T-helper 2 cell treated with Interferon-gamma antibody and Interleukin-4, amounts not matched to agents 5 μg/mL and 100 μg/mL, for 36 hours (primary cell): Measurements from ENCODE around the gene DNAH17.

Experiments used
- DNase-seq: peaks from one replicate; pipeline ENCODE4 v3.0.0; 2021; ENCODE audit warnings: low spot score
- H3K27ac Mint-ChIP-seq: one replicate; pipeline ENCODE4 v1.8.0; 2021; ENCODE audit warnings: mild to moderate bottlenecking, mixed read lengths
- H3K27me3 Mint-ChIP-seq: one replicate; pipeline ENCODE4 v1.8.0; 2021; ENCODE audit warnings: low read depth, mixed read lengths
- H3K36me3 Mint-ChIP-seq: one replicate; pipeline ENCODE4 v1.8.0; 2021; ENCODE audit warnings: low read depth, mixed read lengths
- H3K4me1 Mint-ChIP-seq: one replicate; pipeline ENCODE4 v1.8.0; 2021; ENCODE audit warnings: low read depth, mixed read lengths
- H3K4me3 Mint-ChIP-seq: one replicate; pipeline ENCODE4 v1.8.0; 2022; ENCODE audit warnings: mild to moderate bottlenecking, moderate library complexity, mixed read lengths
- H3K9me3 Mint-ChIP-seq: one replicate; pipeline ENCODE4 v1.8.0; 2021; ENCODE audit warnings: mixed read lengths

Gene DNAH17

GRCh38 chr17:78501241-78502036, 75.8 kb downstream of the DNAH17 start:
- H3K36me3 Mint-ChIP-seq: no peaks in the 10 kb centered on the region
- no peaks in the 10 kb centered on the region for H3K4me1 Mint-ChIP-seq
- DNase-seq: no peak
- no peaks in the 10 kb centered on the region for H3K9me3 Mint-ChIP-seq
- H3K27ac Mint-ChIP-seq: no peak overlapping the region
- no peak overlapping the region for H3K4me3 Mint-ChIP-seq
- peaks cover 3% of the 10 kb centered on the region for H3K27me3 Mint-ChIP-seq

GRCh38 chr17:78500806-78501205, 76.4 kb downstream of the DNAH17 start:
- Mint-ChIP-seq H3K4me3 (no peak overlapping the region), H3K4me1 (no peaks in the 10 kb centered on the region), H3K27me3 (peaks cover 3% of the 10 kb centered on the region), H3K27ac (no peak overlapping the region), H3K9me3 (no peaks in the 10 kb centered on the region), H3K36me3 (no peaks in the 10 kb centered on the region)
- no peak for DNase-seq

- no peaks in the 10 kb centered on the region for H3K4me1 Mint-ChIP-seq
- H3K27ac Mint-ChIP-seq: no peak overlapping the region
- no peak overlapping the region for H3K4me3 Mint-ChIP-seq
- H3K9me3 Mint-ChIP-seq: no peaks in the 10 kb centered on the region
- no peaks in the 10 kb centered on the region for H3K36me3 Mint-ChIP-seq
- DNase-seq: no peak
- H3K27me3 Mint-ChIP-seq: peaks cover 3% of the 10 kb centered on the region
These were observed 77.3 kb downstream of the DNAH17 start for GRCh38 chr17:78499715-78500540.

- no peak overlapping the region for H3K4me3 Mint-ChIP-seq
- H3K36me3 Mint-ChIP-seq: no peaks in the 10 kb centered on the region
- no peaks in the 10 kb centered on the region for H3K4me1 Mint-ChIP-seq
- no peak for DNase-seq
- H3K27ac Mint-ChIP-seq: no peak overlapping the region
- H3K27me3 Mint-ChIP-seq: peaks cover 3% of the 10 kb centered on the region
- no peaks in the 10 kb centered on the region for H3K9me3 Mint-ChIP-seq
These were observed 78.3 kb downstream of the DNAH17 start for GRCh38 chr17:78498848-78499247.

GRCh38 chr17:78497115-78497540, 80.1 kb downstream of the DNAH17 start:
- H3K4me1 Mint-ChIP-seq: no peaks in the 10 kb centered on the region
- peaks cover 3% of the 10 kb centered on the region for H3K27me3 Mint-ChIP-seq
- H3K36me3 Mint-ChIP-seq: no peaks in the 10 kb centered on the region
- H3K4me3 Mint-ChIP-seq: no peak overlapping the region
- H3K9me3 Mint-ChIP-seq: no peaks in the 10 kb centered on the region
- H3K27ac Mint-ChIP-seq: no peak overlapping the region
- DNase-seq: peak; percentile 16

GRCh38 chr17:78496311-78496710, 80.9 kb downstream of the DNAH17 start:
- Mint-ChIP-seq H3K36me3 (no peaks in the 10 kb centered on the region), H3K27ac (peak overlapping the region; percentile 36), H3K9me3 (no peaks in the 10 kb centered on the region), H3K27me3 (peaks cover 3% of the 10 kb centered on the region), H3K4me3 (no peak overlapping the region), H3K4me1 (no peaks in the 10 kb centered on the region)
- no peak for DNase-seq

- Mint-ChIP-seq H3K27me3 (peaks cover 3% of the 10 kb centered on the region), H3K27ac (no peak overlapping the region), H3K4me1 (no peaks in the 10 kb centered on the region), H3K9me3 (no peaks in the 10 kb centered on the region), H3K4me3 (no peak overlapping the region), H3K36me3 (no peaks in the 10 kb centered on the region)
- DNase-seq: no peak
These were observed 81.6 kb downstream of the DNAH17 start for GRCh38 chr17:78495634-78496033.

- Mint-ChIP-seq H3K4me3 (no peak overlapping the region), H3K36me3 (no peaks in the 10 kb centered on the region), H3K9me3 (no peaks in the 10 kb centered on the region), H3K27ac (no peak overlapping the region), H3K4me1 (no peaks in the 10 kb centered on the region), H3K27me3 (peaks cover 3% of the 10 kb centered on the region)
- no peak for DNase-seq
These were observed 82.4 kb downstream of the DNAH17 start for GRCh38 chr17:78494696-78495330.

- H3K4me3 Mint-ChIP-seq: no peak overlapping the region
- no peaks in the 10 kb centered on the region for H3K36me3 Mint-ChIP-seq
- no peak for DNase-seq
- H3K4me1 Mint-ChIP-seq: no peaks in the 10 kb centered on the region
- H3K9me3 Mint-ChIP-seq: no peaks in the 10 kb centered on the region
- H3K27me3 Mint-ChIP-seq: peaks cover 3% of the 10 kb centered on the region
- H3K27ac Mint-ChIP-seq: no peak overlapping the region
These were observed 83.1 kb downstream of the DNAH17 start for GRCh38 chr17:78493853-78494695.

GRCh38 chr17:78493450-78493849, 83.7 kb downstream of the DNAH17 start:
- no peaks in the 10 kb centered on the region for H3K4me1 Mint-ChIP-seq
- H3K4me3 Mint-ChIP-seq: no peak overlapping the region
- no peaks in the 10 kb centered on the region for H3K27me3 Mint-ChIP-seq
- H3K36me3 Mint-ChIP-seq: no peaks in the 10 kb centered on the region
- DNase-seq: no peak
- no peak overlapping the region for H3K27ac Mint-ChIP-seq
- H3K9me3 Mint-ChIP-seq: no peaks in the 10 kb centered on the region

GRCh38 chr17:78492116-78492799, 84.9 kb downstream of the DNAH17 start:
- no peaks in the 10 kb centered on the region for H3K36me3 Mint-ChIP-seq
- H3K9me3 Mint-ChIP-seq: no peaks in the 10 kb centered on the region
- H3K4me3 Mint-ChIP-seq: no peak overlapping the region

GRCh38 chr17:78491236-78492115, 85.7 kb downstream of the DNAH17 start:
- H3K27me3 Mint-ChIP-seq: no peaks in the 10 kb centered on the region
- no peaks in the 10 kb centered on the region for H3K36me3 Mint-ChIP-seq

More at GRCh38 chr17:78492116-78492799, 84.9 kb downstream of the DNAH17 start:
- Mint-ChIP-seq H3K27ac (no peak overlapping the region), H3K4me1 (no peaks in the 10 kb centered on the region), H3K27me3 (no peaks in the 10 kb centered on the region)
- no peak for DNase-seq

More at GRCh38 chr17:78491236-78492115, 85.7 kb downstream of the DNAH17 start:
- no peak for DNase-seq
- Mint-ChIP-seq H3K4me3 (no peak overlapping the region), H3K4me1 (no peaks in the 10 kb centered on the region), H3K9me3 (no peaks in the 10 kb centered on the region), H3K27ac (no peak overlapping the region)
